Heart right ventricle (tissue), 16 donors: ENCODE data around the gene PLSCR5. TPM values are rescaled to one million over a fixed set of nuclear protein-coding genes. Genes with fewer than 3 reads are reported as not detected.

ENCODE experiments used
- ATAC-seq, 8 donors: fragments of 200-7000 bp; cut with Tn5 transposase; one replicate each; pipeline ENCODE4 v1.9.1; 2020; ENCODE audit warnings: mild to moderate bottlenecking in 8 of 8, moderate library complexity in 8 of 8, moderate number of reproducible peaks in 1 of 8
- DNase-seq, 2 donors: peaks; one replicate each; pipeline ENCODE4 v3.0.0-alpha.2; 2020
- H3K27ac ChIP-seq, 10 donors: fragments of 200-600 bp; sonication (generic) in 2 of 10; one replicate each; pipeline versions ENCODE4 v1.5.0 to v1.8.0; 2020 to 2022; ENCODE audit warnings: mild to moderate bottlenecking in 3 of 10
- H3K27me3 ChIP-seq, 7 donors: fragments of 200-600 bp; one replicate each; pipeline ENCODE4 v1.8.0; 2021 to 2022; ENCODE audit warnings: mild to moderate bottlenecking in 2 of 7
- H3K36me3 ChIP-seq, 9 donors: fragments of 200-600 bp; sonication (generic) in 1 of 9; one replicate each; pipeline versions ENCODE4 v1.5.0 to v1.8.0; 2020 to 2022; ENCODE audit warnings: mild to moderate bottlenecking in 2 of 9
- H3K4me1 ChIP-seq, 9 donors: fragments of 200-600 bp; sonication (generic) in 1 of 9; one replicate each; pipeline versions ENCODE4 v1.5.0 to v1.8.0; 2020 to 2022; ENCODE audit warnings: mild to moderate bottlenecking in 4 of 9
- H3K4me3 ChIP-seq, 10 donors: fragments of 200-600 bp; sonication (generic) in 2 of 10; one replicate each; pipeline versions ENCODE4 v1.5.0 to v1.8.0; 2020 to 2022; ENCODE audit warnings: mild to moderate bottlenecking in 7 of 10, moderate library complexity in 2 of 10
- H3K9me3 ChIP-seq, 11 donors: fragments of 200-600 bp in 10 of 11; sonication (generic) in 2 of 11; one replicate each; pipeline versions ENCODE4 v1.5.0 to v1.8.0; 2013 to 2022; ENCODE audit warnings: mild to moderate bottlenecking in 2 of 11, control low read depth in 1 of 11, moderate library complexity in 1 of 11
- CTCF ChIP-seq, 9 donors: fragments of 200-600 bp; sonication (generic) in 2 of 9; IDR thresholded peaks; one replicate each; pipeline versions ENCODE4 v1.5.0 to v1.8.0; 2021 to 2022; ENCODE audit warnings: antibody characterized with exemption in 9 of 9, mild to moderate bottlenecking in 5 of 9, moderate library complexity in 1 of 9
- WGBS, 2 donors: extraction: QIAGEN DNeasy Blood & Tissue Kit; methylation state at CpG; one replicate each; pipeline ENCODE4 v1.1.7; 2013; ENCODE audit warnings: inconsistent platforms in 1 of 2; 5-methylcytosine and 5-hydroxymethylcytosine counted together
- intact Hi-C, 10 donors: fragments of 100-400 bp; cut with DNase I; formaldehyde crosslinking; loops; one replicate each; pipeline versions ENCODE4 v1.11.1 to v1.14.2; 2022
- polyA plus RNA-seq, 2 donors: library from polyadenylated mRNA; stranded (reverse); fragments of 200-250 nt; gene quantifications; one replicate each; pipeline ENCODE4 v1.2.3, GENCODE V29; 2013
- total RNA-seq, 10 donors: library from RNA; stranded (reverse); fragmentation: NEBNext Ultra II Directional in 3 of 10; extraction: Animal tissue kit (Norgen Biotek cat#: 25700) in 3 of 10; gene quantifications; one replicate each; pipeline versions ENCODE4 v1.2.1 to v1.2.4, GENCODE V29; 2021 to 2023
- donor health status: Arrhythmogenic right ventricular cardiomyopathy.
- donor health status: ischemic (EF 13 %, LVEDD 7.1; RV severe dilation, severe dysfunction).
- donor health status: healthy with polysubstance abuse.
- donor health status: DM: no; HTN: yes; CAD: no.
- donor health status: DM: no; HTN: no; CAD: no.
- donor health status: ischemic (EF 25% LVEDD 6.9; RV normal size, moderate dysfunction).
- donor health status: ischemic (EF 25% LVEDD 5.7; RV mildly dilated, moderate dysfunction).
- donor health status: healthy.
- donor health status: DM: yes; HTN: yes; CAD: no.
- donor health status: Ischemic cardiomyopathy.
- donor health status: ischemic (EF 35%, LVEDD 5.7; RV mildly dilated, moderate dysfunction).
- donor health status: nonischemic (EF 11% LVEDD 7.7; RV severe dilation, severe dysfunction).
- donor health status: DM: yes; HTN: yes; CAD: no.
- donor health status: PGD.
- donor health status: ischemic (EF 29% LVEDD 5.4; RV normal size, mild dysfunction).
- donor health status: nonischemic (EF 23%, LVEDD 6.1; RV moderate dilation, normal function).

PLSCR5 gene
- total and polyA plus RNA-seq, 12 donors, result not detected

DNA sequence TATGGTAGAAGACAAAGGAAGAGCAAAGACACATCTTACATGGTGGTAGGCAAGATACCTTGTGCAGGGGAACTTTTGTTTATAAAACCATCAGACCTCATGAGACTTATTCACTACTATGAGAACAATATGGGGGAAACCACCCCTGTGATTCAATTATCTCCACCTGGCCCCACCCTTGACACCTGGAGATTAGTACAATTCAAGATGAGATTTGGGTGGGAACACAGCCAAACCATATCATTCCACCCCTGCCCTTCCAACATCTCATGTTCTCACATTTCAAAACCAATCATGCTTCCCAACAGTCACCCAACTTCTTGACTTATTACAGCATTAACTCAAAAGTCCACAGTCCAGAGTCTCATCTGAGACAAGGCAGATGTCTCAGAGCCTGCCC lies 39.0 kb downstream of the PLSCR5 start:
- ATAC-seq (no peak), DNase-seq (no peak)
- H3K36me3 ChIP-seq, result no peaks in the 10 kb centered on the region
- no peaks in the 10 kb centered on the region for H3K9me3 ChIP-seq
- no peak for TF ChIP-seq CTCF (IDR thresholded peaks at IDR 0.05)
- H3K4me1 ChIP-seq, result no peaks in the 10 kb centered on the region
- intact Hi-C loops, result loop anchor here in 1 of 10 donors (10.0 kb wide), 1 partner anchor 351 kb away; no protein-coding TSS in a partner anchor
- H3K4me3 ChIP-seq, result no peak overlapping the region
- no peaks in the 10 kb centered on the region for H3K27me3 ChIP-seq
- no peak overlapping the region for H3K27ac ChIP-seq

- intact Hi-C loops, result loop anchor here in 1 of 10 donors (10.0 kb wide), 1 partner anchor 347 kb away; no protein-coding TSS in a partner anchor
- Histone ChIP-seq H3K4me3 (no peak overlapping the region), H3K27ac (no peak overlapping the region), H3K9me3 (no peaks in the 10 kb centered on the region), H3K36me3 (no peaks in the 10 kb centered on the region), H3K4me1 (peaks cover 0 to 19% (median 0%) of the 10 kb centered on the region in 9 donors), H3K27me3 (no peaks in the 10 kb centered on the region)
- DNase-seq (no peak), ATAC-seq (no peak)
- WGBS, 2 donors, result 88 to 93% methylated on average over 1 of the region's 1 CpG
- TF ChIP-seq CTCF (IDR thresholded peaks at IDR 0.05), result no peak
These were observed 43.3 kb downstream of the PLSCR5 start for GRCh38 chr3:146561879-146562278.

DNA sequence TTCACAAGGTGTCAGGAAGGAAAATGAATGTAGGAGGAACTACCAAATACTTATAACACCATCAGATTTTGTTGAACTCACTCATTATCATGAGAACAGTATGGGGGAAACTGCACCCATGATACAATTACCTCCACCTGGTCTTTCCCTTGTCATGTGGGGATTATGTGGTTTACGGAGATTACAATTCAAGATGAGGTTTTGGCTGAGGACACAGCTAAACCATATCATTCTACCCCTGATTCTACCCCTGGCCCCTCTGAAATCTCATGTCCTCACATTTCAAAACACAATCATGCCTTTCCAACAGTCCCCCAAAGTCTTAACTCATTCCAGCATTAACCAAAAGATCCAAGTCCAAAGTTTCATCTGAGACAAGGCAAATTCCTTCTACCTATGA lies 43.7 kb downstream of the PLSCR5 start:
- intact Hi-C loops, result loop anchor here in 1 of 10 donors (10.0 kb wide), 1 partner anchor 347 kb away; no protein-coding TSS in a partner anchor
- H3K4me3 ChIP-seq, result no peak overlapping the region
- H3K9me3 ChIP-seq, result no peaks in the 10 kb centered on the region
- H3K4me1 ChIP-seq, result peaks cover 0 to 19% (median 0%) of the 10 kb centered on the region in 9 donors
- TF ChIP-seq CTCF (IDR thresholded peaks at IDR 0.05), result no peak
- ATAC-seq, result no peak
- no peak overlapping the region for H3K27ac ChIP-seq
- WGBS, 2 donors, result 96 to 100% methylated on average over 1 of the region's 1 CpG
- no peak for DNase-seq
- no peaks in the 10 kb centered on the region for H3K27me3 ChIP-seq
- no peaks in the 10 kb centered on the region for H3K36me3 ChIP-seq

DNA sequence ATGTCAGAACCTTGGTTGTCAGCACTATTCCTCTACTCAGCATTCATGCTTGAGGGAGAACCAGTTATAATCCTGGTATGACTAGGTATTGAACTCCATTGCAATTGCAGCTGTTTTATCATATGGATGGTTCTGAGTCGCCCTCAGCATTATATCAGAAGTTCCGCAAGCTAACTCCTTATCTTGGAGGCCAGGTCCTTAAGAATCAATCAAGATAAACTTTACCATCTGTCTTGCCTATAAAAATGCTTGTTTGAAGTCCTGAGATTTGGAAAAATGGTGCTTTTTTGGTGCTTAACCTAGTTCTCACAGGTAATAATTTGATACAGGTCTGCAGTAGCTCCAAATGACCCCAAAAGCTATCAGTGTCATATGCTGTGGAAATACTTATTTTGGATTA lies 44.5 kb downstream of the PLSCR5 start:
- Histone ChIP-seq H3K4me1 (peaks cover 0 to 19% (median 0%) of the 10 kb centered on the region in 9 donors), H3K27ac (no peak overlapping the region), H3K9me3 (no peaks in the 10 kb centered on the region), H3K4me3 (no peak overlapping the region), H3K27me3 (no peaks in the 10 kb centered on the region), H3K36me3 (no peaks in the 10 kb centered on the region)
- ATAC-seq (no peak), DNase-seq (no peak)
- 79 to 88% methylated on average over 2 of the region's 2 CpGs for WGBS, 2 donors
- intact Hi-C loops, result loop anchor here in 1 of 10 donors (10.0 kb wide), 1 partner anchor 346 kb away; no protein-coding TSS in a partner anchor
- TF ChIP-seq CTCF (IDR thresholded peaks at IDR 0.05), result no peak
